Endothelial cell of umbilical vein (primary cell): ENCODE results near the gene ADH6. TPM values are rescaled to one million over a fixed set of nuclear protein-coding genes. Genes with fewer than 3 reads are reported as not detected.

ENCODE experiments used
- BruUV-seq: library from RNA; stranded (reverse); fragments of 400-500 nt; replicated peaks from 2 replicates; lab custom pipeline; 2021; lab: Mats Ljungman, UMichigan
- CTCF ChIA-PET: fragments of 300-600, 350-600 bp; sonication (Branson Sonifier 250); formaldehyde crosslinking; loops from one replicate; lab custom pipeline; 2021; ENCODE audit warnings: antibody characterized with exemption, inconsistent platforms; lab: Charles Lee
- POLR2A ChIA-PET: fragments of 300-600, 350-600 bp; sonication (Branson Sonifier 250); formaldehyde crosslinking; loops from one replicate; lab custom pipeline; 2021; ENCODE audit warnings: antibody characterized with exemption, inconsistent platforms; lab: Charles Lee
- DNase-seq: peaks from one replicate; pipeline ENCODE4 v3.0.0-alpha.2; 2011; ENCODE audit warnings: low read depth, low spot score
- FAIRE-seq: peaks from 2 replicates; lab custom pipeline; 2011; peaks lifted over from hg19 to GRCh38; lab: Jason Lieb, UNC
- H2AFZ ChIP-seq: 2 replicates; pipeline ENCODE4 v1.6.0; 2012; ENCODE audit warnings: low read depth, low read length, control low read depth, inconsistent platforms
- H3K27ac ChIP-seq: 2 replicates; pipeline ENCODE4 v1.5.1; 2011; ENCODE audit warnings: low read depth, mild to moderate bottlenecking, control low read depth, low read length, moderate library complexity; ENCODE audit not compliant: insufficient read depth
- H3K27me3 ChIP-seq, 2 experiments: 2 replicates each; pipeline versions ENCODE4 v1.6.0 to v1.6.1; 2011; ENCODE audit warnings: low read length in 2 of 2, mixed read lengths in 1 of 2; ENCODE audit not compliant: control insufficient read depth in 2 of 2, insufficient read depth in 2 of 2
- H3K36me3 ChIP-seq, 2 experiments: 2 replicates in 1 of 2; 3 replicates in 1 of 2; pipeline ENCODE4 v1.5.1; 2011; ENCODE audit warnings: low read length in 2 of 2, mild to moderate bottlenecking in 1 of 2, moderate library complexity in 1 of 2; ENCODE audit not compliant: control insufficient read depth in 2 of 2, insufficient read depth in 2 of 2; ENCODE audit errors: extremely low read depth in 1 of 2
- H3K4me1 ChIP-seq: 3 replicates; pipeline ENCODE4 v1.5.1; 2011; ENCODE audit warnings: mild to moderate bottlenecking, low read length; ENCODE audit not compliant: control insufficient read depth, insufficient read depth; ENCODE audit errors: extremely low read depth
- H3K4me2 ChIP-seq: 2 replicates; pipeline ENCODE4 v1.6.1; 2011; ENCODE audit warnings: low read length, control low read depth, mixed read lengths; ENCODE audit not compliant: insufficient read depth
- H3K4me3 ChIP-seq, 3 experiments: fragments of 200-600 bp in 1 of 3; sonication (generic), shearing (Covaris generic) in 1 of 3; replicated peaks in 1 of 3; 2 replicates each; pipeline ENCODE4 v1.5.1; 2011 to 2016; ENCODE audit warnings: control low read depth in 3 of 3, low read length in 3 of 3, mild to moderate bottlenecking in 2 of 3, inconsistent platforms in 1 of 3, low read depth in 1 of 3, moderate library complexity in 1 of 3; ENCODE audit not compliant: insufficient read depth in 1 of 3
- H3K79me2 ChIP-seq: 2 replicates; pipeline ENCODE4 v1.6.0; 2012; ENCODE audit warnings: low read length, inconsistent platforms; ENCODE audit not compliant: control insufficient read depth, insufficient read depth
- H3K9ac ChIP-seq: replicated peaks from 2 replicates; pipeline ENCODE3; 2011; ENCODE audit warnings: low read length, control low read depth; ENCODE audit not compliant: insufficient read depth; ENCODE audit errors: extremely low read depth
- H3K9me1 ChIP-seq: replicated peaks from 3 replicates; pipeline ENCODE4 v1.6.0; 2011; ENCODE audit warnings: mild to moderate bottlenecking, low read length; ENCODE audit not compliant: control insufficient read depth, insufficient read depth; ENCODE audit errors: extremely low read depth
- H3K9me3 ChIP-seq: replicated peaks from 2 replicates; pipeline ENCODE4 v1.5.1; 2012; ENCODE audit warnings: low read length, inconsistent platforms; ENCODE audit not compliant: control insufficient read depth, insufficient read depth
- H4K20me1 ChIP-seq: replicated peaks from 2 replicates; pipeline ENCODE3; 2011; ENCODE audit warnings: mild to moderate bottlenecking, low read length; ENCODE audit not compliant: control insufficient read depth, insufficient read depth; ENCODE audit errors: extremely low read depth
- CTCF ChIP-seq, 2 donors: IDR thresholded peaks; 1 replicate in 1 of 2; 2 replicates in 1 of 2; pipeline ENCODE4 v1.5.1; 2011; ENCODE audit warnings: low read length in 2 of 2, mild to moderate bottlenecking in 2 of 2, moderate library complexity in 2 of 2, control low read depth in 1 of 2, inconsistent platforms in 1 of 2, low read depth in 1 of 2; ENCODE audit not compliant: insufficient read depth in 1 of 2; ENCODE audit errors: extremely low read depth in 1 of 2
- EZH2 ChIP-seq: IDR thresholded peaks from 2 replicates; pipeline ENCODE4 v1.6.1; 2012; ENCODE audit warnings: borderline replicate concordance, low read depth, mild to moderate bottlenecking, moderate library complexity, low read length, inconsistent platforms; ENCODE audit not compliant: severe bottlenecking
- FOS ChIP-seq: IDR thresholded peaks from 2 replicates; pipeline ENCODE4 v1.6.1; 2011; ENCODE audit warnings: mild to moderate bottlenecking, low read length, moderate library complexity, borderline replicate concordance; ENCODE audit not compliant: insufficient read depth
- GATA2 ChIP-seq: IDR thresholded peaks from 2 replicates; pipeline ENCODE4 v1.7.0; 2011; ENCODE audit warnings: low read depth, mild to moderate bottlenecking, moderate library complexity, mixed read lengths, low read length; ENCODE audit not compliant: insufficient read length, insufficient read depth
- JUN ChIP-seq: IDR thresholded peaks from 2 replicates; pipeline ENCODE4 v1.6.1; 2011; ENCODE audit warnings: borderline replicate concordance, low read depth; ENCODE audit not compliant: insufficient read length, insufficient read depth
- MAX ChIP-seq: IDR thresholded peaks from 2 replicates; pipeline ENCODE4 v1.6.1; 2011; ENCODE audit not compliant: insufficient read depth, insufficient read length
- MYC ChIP-seq: IDR thresholded peaks from one replicate; pipeline ENCODE4 v1.6.1; 2011; ENCODE audit warnings: mild to moderate bottlenecking, low read depth, low read length
- POLR2A ChIP-seq: IDR thresholded peaks from 2 replicates; pipeline ENCODE4 v1.6.1; 2012; ENCODE audit warnings: low read depth, mild to moderate bottlenecking, control low read depth, low read length
- POLR2AphosphoS5 ChIP-seq: IDR thresholded peaks from 2 replicates; pipeline ENCODE4 v1.6.1; 2012; ENCODE audit warnings: low read depth, mild to moderate bottlenecking, control low read depth, low read length, moderate library complexity; ENCODE audit not compliant: insufficient read depth
- dilution Hi-C: fragments of 300-500 bp; cut with MboI; formaldehyde crosslinking; loops from one replicate; pipeline ENCODE4 v1.15.0; 2019; ENCODE audit warnings: low sequenced_read_pairs; ENCODE audit not compliant: extremely low pct_ligation_motif_present
- intact Hi-C: fragments of 100-400 bp; cut with micrococcal nuclease; formaldehyde crosslinking; loops from one replicate; pipeline ENCODE4 v1.10.0; 2022
- polyA plus RNA-seq, 4 experiments: library from polyadenylated mRNA; depleted of rRNA in 3 of 4; stranded (reverse) in 3 of 4; unstranded in 1 of 4; fragments of >200 nt; gene quantifications; 2 replicates each; pipeline versions ENCODE4 v1.2.1 to v1.2.3, GENCODE V29; 2011 to 2012; ENCODE audit warnings: missing spikeins in 1 of 4
- total RNA-seq: library from RNA; stranded (reverse); gene quantifications from 2 replicates; pipeline ENCODE4 v1.2.3, GENCODE V29; 2021

Gene ADH6
- total and polyA plus RNA-seq, 2 donors (not counting 3 experiments of a cell fraction or from before 2014, with no cell fraction given): not detected

GRCh38 chr4:99200138-99200537 is 18.9 kb downstream of the ADH6 start:
- no TSS peak for BruUV-seq
- Histone ChIP-seq H3K9ac (no peak overlapping the region), H3K4me2 (no peak overlapping the region), H3K9me3 (no peaks in the 10 kb centered on the region), H3K27me3 (no peaks in the 10 kb centered on the region), H4K20me1 (no peaks in the 10 kb centered on the region), H3K79me2 (no peaks in the 10 kb centered on the region), H3K27ac (no peak overlapping the region), H3K36me3 (no peaks in the 10 kb centered on the region), H2AFZ (no peak overlapping the region), H3K4me1 (no peaks in the 10 kb centered on the region), H3K4me3 (no peak overlapping the region), H3K9me1 (no peaks in the 10 kb centered on the region)
- TF ChIP-seq POLR2AphosphoS5 (no peak), JUN (no peak), MAX (no peak), CTCF (IDR thresholded peaks at IDR 0.05; ENCODE audit: extremely low read depth in 1 of 2, insufficient read depth in 1 of 2, low read depth in 1 of 2, low read length in 2 of 2) (no peak), EZH2 (no peak), MYC (no peak), FOS (no peak), POLR2A (no peak), GATA2 (no peak)
- no peak for DNase-seq
- FAIRE-seq: no peak
- dilution Hi-C loops (no loop called here), intact Hi-C loops (no loop called here)
- ChIA-PET CTCF (no interaction called here), POLR2A (no interaction called here)
